ENCODE measurements around the gene APOL2.

The APOL2 gene

GRCh38 chr22:36239401-36240171 lies at the start of gene APOL2:
Gene APOL2, minus strand, starts transcription at chr22:36239527. Its CDS starts 6,365 bp downstream, at chr22:36233162.
- peak; percentile 99 for ATAC-seq
- peaks cover 2% of the 10 kb centered on the region for H3K9me3 Mint-ChIP-seq
- no peaks in the 10 kb centered on the region for H3K27me3 Mint-ChIP-seq
- H3K4me1 Mint-ChIP-seq, result peaks cover 54% of the 10 kb centered on the region
- H3K4me3 Mint-ChIP-seq, result peak within 1 kb of the TSS; percentile 93
- peak within 1 kb of the TSS; percentile 97 for H3K27ac Mint-ChIP-seq
- peaks cover 31% of the 10 kb centered on the region for H3K36me3 Mint-ChIP-seq

GRCh38 chr22:36288571-36289405 lies 49.5 kb upstream of the APOL2 start:
- Mint-ChIP-seq H3K9me3 (no peaks in the 10 kb centered on the region), H3K4me1 (peaks cover 6% of the 10 kb centered on the region), H3K27ac (peak overlapping the region; percentile 37), H3K27me3 (no peaks in the 10 kb centered on the region), H3K4me3 (no peak overlapping the region), H3K36me3 (peaks cover 77% of the 10 kb centered on the region)
- no peak for ATAC-seq

GRCh38 chr22:36287881-36288515 lies 48.7 kb upstream of the APOL2 start:
- H3K27ac Mint-ChIP-seq, result peak overlapping the region; percentile 37
- ATAC-seq, result no peak
- H3K27me3 Mint-ChIP-seq, result no peaks in the 10 kb centered on the region
- peaks cover 6% of the 10 kb centered on the region for H3K4me1 Mint-ChIP-seq
- no peaks in the 10 kb centered on the region for H3K9me3 Mint-ChIP-seq
- H3K4me3 Mint-ChIP-seq, result no peak overlapping the region
- H3K36me3 Mint-ChIP-seq, result peaks cover 78% of the 10 kb centered on the region

- peak; percentile 76 for ATAC-seq
- Mint-ChIP-seq H3K27ac (peak overlapping the region; percentile 23), H3K9me3 (no peaks in the 10 kb centered on the region), H3K36me3 (peaks cover 76% of the 10 kb centered on the region), H3K27me3 (no peaks in the 10 kb centered on the region), H3K4me3 (no peak overlapping the region), H3K4me1 (peaks cover 6% of the 10 kb centered on the region)
These were observed 47.0 kb upstream of the APOL2 start for GRCh38 chr22:36286096-36286957.

- peaks cover 83% of the 10 kb centered on the region for H3K36me3 Mint-ChIP-seq
These were observed 46.2 kb upstream of the APOL2 start for GRCh38 chr22:36285545-36285944.

GRCh38 chr22:36285017-36285416 lies 45.7 kb upstream of the APOL2 start:
- Mint-ChIP-seq H3K27ac (no peak overlapping the region), H3K4me1 (peaks cover 6% of the 10 kb centered on the region), H3K9me3 (no peaks in the 10 kb centered on the region), H3K4me3 (no peak overlapping the region), H3K36me3 (peaks cover 86% of the 10 kb centered on the region), H3K27me3 (no peaks in the 10 kb centered on the region)
- no peak for ATAC-seq

More at GRCh38 chr22:36285545-36285944, 46.2 kb upstream of the APOL2 start:
- Mint-ChIP-seq H3K9me3 (no peaks in the 10 kb centered on the region), H3K27me3 (no peaks in the 10 kb centered on the region), H3K4me3 (no peak overlapping the region), H3K4me1 (peaks cover 6% of the 10 kb centered on the region), H3K27ac (no peak overlapping the region)
- no peak for ATAC-seq

GRCh38 chr22:36284171-36284571 lies 44.8 kb upstream of the APOL2 start:
- no peak for ATAC-seq
- peaks cover 83% of the 10 kb centered on the region for H3K36me3 Mint-ChIP-seq
- H3K4me1 Mint-ChIP-seq, result peaks cover 5% of the 10 kb centered on the region
- no peaks in the 10 kb centered on the region for H3K27me3 Mint-ChIP-seq
- H3K27ac Mint-ChIP-seq, result no peak overlapping the region
- H3K9me3 Mint-ChIP-seq, result no peaks in the 10 kb centered on the region
- H3K4me3 Mint-ChIP-seq, result no peak overlapping the region

GRCh38 chr22:36282328-36282831 lies 43.1 kb upstream of the APOL2 start:
- H3K9me3 Mint-ChIP-seq, result no peaks in the 10 kb centered on the region
- ATAC-seq, result no peak
- H3K36me3 Mint-ChIP-seq, result peaks cover 71% of the 10 kb centered on the region
- no peak overlapping the region for H3K4me3 Mint-ChIP-seq
- H3K4me1 Mint-ChIP-seq, result peaks cover 13% of the 10 kb centered on the region
- H3K27ac Mint-ChIP-seq, result no peak overlapping the region
- no peaks in the 10 kb centered on the region for H3K27me3 Mint-ChIP-seq

GRCh38 chr22:36281781-36282327 lies 42.5 kb upstream of the APOL2 start:
- Mint-ChIP-seq H3K9me3 (no peaks in the 10 kb centered on the region), H3K4me3 (no peak overlapping the region), H3K4me1 (peaks cover 15% of the 10 kb centered on the region), H3K27me3 (no peaks in the 10 kb centered on the region), H3K27ac (peak overlapping the region; percentile 22), H3K36me3 (peaks cover 66% of the 10 kb centered on the region)
- ATAC-seq, result no peak

GRCh38 chr22:36280379-36280778 lies 41.1 kb upstream of the APOL2 start:
- no peak for ATAC-seq
- peaks cover 53% of the 10 kb centered on the region for H3K36me3 Mint-ChIP-seq
- H3K27ac Mint-ChIP-seq, result no peak overlapping the region
- no peak overlapping the region for H3K4me3 Mint-ChIP-seq
- H3K4me1 Mint-ChIP-seq, result peaks cover 15% of the 10 kb centered on the region
- no peaks in the 10 kb centered on the region for H3K27me3 Mint-ChIP-seq
- no peaks in the 10 kb centered on the region for H3K9me3 Mint-ChIP-seq

- peaks cover 43% of the 10 kb centered on the region for H3K36me3 Mint-ChIP-seq
- ATAC-seq, result no peak
- H3K4me1 Mint-ChIP-seq, result peaks cover 15% of the 10 kb centered on the region
- H3K4me3 Mint-ChIP-seq, result no peak overlapping the region
- H3K27ac Mint-ChIP-seq, result no peak overlapping the region
- no peaks in the 10 kb centered on the region for H3K9me3 Mint-ChIP-seq
- H3K27me3 Mint-ChIP-seq, result no peaks in the 10 kb centered on the region
These were observed 39.9 kb upstream of the APOL2 start for GRCh38 chr22:36279219-36279666.

GRCh38 chr22:36277482-36278291 lies 38.4 kb upstream of the APOL2 start:
- no peak overlapping the region for H3K4me3 Mint-ChIP-seq
- peaks cover 32% of the 10 kb centered on the region for H3K36me3 Mint-ChIP-seq
- H3K27me3 Mint-ChIP-seq, result no peaks in the 10 kb centered on the region
- H3K27ac Mint-ChIP-seq, result no peak overlapping the region
- ATAC-seq, result peak; percentile 89
- no peaks in the 10 kb centered on the region for H3K9me3 Mint-ChIP-seq
- peaks cover 15% of the 10 kb centered on the region for H3K4me1 Mint-ChIP-seq

- H3K27me3 Mint-ChIP-seq, result no peaks in the 10 kb centered on the region
- peaks cover 6% of the 10 kb centered on the region for H3K36me3 Mint-ChIP-seq
- no peak overlapping the region for H3K4me3 Mint-ChIP-seq
- ATAC-seq, result no peak
- H3K9me3 Mint-ChIP-seq, result no peaks in the 10 kb centered on the region
- no peak overlapping the region for H3K27ac Mint-ChIP-seq
- peaks cover 15% of the 10 kb centered on the region for H3K4me1 Mint-ChIP-seq
These were observed 35.2 kb upstream of the APOL2 start for GRCh38 chr22:36274531-36274930.

Data from stimulated activated memory B cell treated with anti-CD40 and anti-IgM and Interleukin-4, amounts not matched to agents 10 μg/mL and 1 μg/mL and 100 μg/mL, for 72 hours (primary cell).